Stimulated activated CD4-positive, alpha-beta T cell treated with anti-CD3 and anti-CD28 coated beads, Interleukin-4, amount 100 ng/mL, for 24 hours (primary cell): ENCODE data around the gene CH25H.
"Not testable (repeated sequence)": the region's sequence is repeated elsewhere in the genome, so short reads cannot be mapped to it uniquely, and the experiment has no call there.

Experiments used
- DNase-seq: peaks from one replicate; pipeline ENCODE4 v3.0.0-alpha.2; 2020

Gene CH25H

GRCh38 chr10:89191301-89191700, 15.8 kb downstream of the CH25H start:
- DNase-seq, result not testable (repeated sequence)

- no peak for DNase-seq
Measured at GRCh38 chr10:89189211-89189734, 17.8 kb downstream of the CH25H start.

GRCh38 chr10:89185658-89186057, 21.5 kb downstream of the CH25H start:
- no peak for DNase-seq

GRCh38 chr10:89184638-89185037, 22.5 kb downstream of the CH25H start:
- DNase-seq, result no peak

- no peak for DNase-seq
Measured at GRCh38 chr10:89183571-89183970, 23.5 kb downstream of the CH25H start.

GRCh38 chr10:89182894-89183293, 24.2 kb downstream of the CH25H start:
- no peak for DNase-seq

GRCh38 chr10:89175816-89176215, 31.3 kb downstream of the CH25H start:
- DNase-seq, result no peak

GRCh38 chr10:89173075-89173474, 34.0 kb downstream of the CH25H start:
- DNase-seq, result no peak

- no peak for DNase-seq
Measured at GRCh38 chr10:89171996-89172395, 35.1 kb downstream of the CH25H start.

GRCh38 chr10:89171263-89171872, 35.7 kb downstream of the CH25H start:
- DNase-seq, result no peak

- DNase-seq, result not testable (repeated sequence)
Measured at GRCh38 chr10:89168354-89168900, 38.7 kb downstream of the CH25H start.

- no peak for DNase-seq
Measured at GRCh38 chr10:89167915-89168314, 39.2 kb downstream of the CH25H start.

GRCh38 chr10:89165923-89166322, 41.2 kb downstream of the CH25H start:
- no peak for DNase-seq

GRCh38 chr10:89164920-89165319, 42.2 kb downstream of the CH25H start:
- DNase-seq, result no peak

- DNase-seq, result no peak
Measured at GRCh38 chr10:89164080-89164479, 43.0 kb downstream of the CH25H start.

GRCh38 chr10:89163265-89163995, 43.7 kb downstream of the CH25H start:
- DNase-seq, result peak; percentile 71

- no peak for DNase-seq
Measured at GRCh38 chr10:89162596-89162995, 44.5 kb downstream of the CH25H start.

GRCh38 chr10:89160339-89160738, 46.8 kb downstream of the CH25H start:
- no peak for DNase-seq

- no peak for DNase-seq
Measured at GRCh38 chr10:89159761-89160160, 47.4 kb downstream of the CH25H start.

- DNase-seq, result no peak
Measured at GRCh38 chr10:89159316-89159715, 47.8 kb downstream of the CH25H start.

GRCh38 chr10:89158446-89158845, 48.7 kb downstream of the CH25H start:
- DNase-seq, result no peak

GRCh38 chr10:89156161-89156835, 50.8 kb downstream of the CH25H start:
- DNase-seq, result no peak
